ENCODE measurements around the gene TMEM244.

DNA sequence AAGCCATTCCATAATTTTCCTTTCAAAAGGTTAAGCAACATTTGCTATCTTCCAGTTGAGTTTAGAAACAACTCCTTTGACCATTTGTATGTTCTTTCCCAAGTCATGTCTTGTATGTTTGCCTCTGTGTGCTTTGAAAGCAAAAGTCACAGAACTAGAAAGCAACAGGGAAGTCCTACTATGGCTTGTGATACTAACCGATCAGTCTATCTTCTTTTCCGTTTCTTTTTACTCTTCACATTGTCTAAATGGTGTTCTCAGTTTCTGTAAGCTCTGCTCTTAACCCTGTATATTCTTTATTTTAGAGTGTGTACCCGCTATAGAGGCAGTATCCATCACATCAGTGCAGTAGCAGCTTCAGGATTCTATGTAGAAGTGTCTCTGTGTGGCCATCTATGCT is 32.9 kb downstream of the TMEM244 start:
- TF ChIP-seq, protein P1, sequence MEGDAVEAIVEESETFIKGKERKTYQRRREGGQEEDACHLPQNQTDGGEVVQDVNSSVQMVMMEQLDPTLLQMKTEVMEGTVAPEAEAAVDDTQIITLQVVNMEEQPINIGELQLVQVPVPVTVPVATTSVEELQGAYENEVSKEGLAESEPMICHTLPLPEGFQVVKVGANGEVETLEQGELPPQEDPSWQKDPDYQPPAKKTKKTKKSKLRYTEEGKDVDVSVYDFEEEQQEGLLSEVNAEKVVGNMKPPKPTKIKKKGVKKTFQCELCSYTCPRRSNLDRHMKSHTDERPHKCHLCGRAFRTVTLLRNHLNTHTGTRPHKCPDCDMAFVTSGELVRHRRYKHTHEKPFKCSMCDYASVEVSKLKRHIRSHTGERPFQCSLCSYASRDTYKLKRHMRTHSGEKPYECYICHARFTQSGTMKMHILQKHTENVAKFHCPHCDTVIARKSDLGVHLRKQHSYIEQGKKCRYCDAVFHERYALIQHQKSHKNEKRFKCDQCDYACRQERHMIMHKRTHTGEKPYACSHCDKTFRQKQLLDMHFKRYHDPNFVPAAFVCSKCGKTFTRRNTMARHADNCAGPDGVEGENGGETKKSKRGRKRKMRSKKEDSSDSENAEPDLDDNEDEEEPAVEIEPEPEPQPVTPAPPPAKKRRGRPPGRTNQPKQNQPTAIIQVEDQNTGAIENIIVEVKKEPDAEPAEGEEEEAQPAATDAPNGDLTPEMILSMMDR (IDR thresholded peaks at IDR 0.05), result no peak
- TF ChIP-seq POLR2A (IDR thresholded peaks at IDR 0.05), result no peak
- TF ChIP-seq POLR2AphosphoS5 (IDR thresholded peaks at IDR 0.05), result no peak

Data from breast epithelium (tissue), 3 donors.